IMR-90 (cell line): ENCODE measurements around the gene C17orf50.

ENCODE experiments used
- CEBPB ChIP-seq: IDR thresholded peaks from 2 replicates; pipeline ENCODE4 v1.6.1; 2012; ENCODE audit warnings: low read depth, low read length, improper control_type of control experiment
- CTCF ChIP-seq: conservative IDR thresholded peaks from 2 replicates; pipeline ENCODE4 v1.5.1; 2012; ENCODE audit warnings: mild to moderate bottlenecking, low read depth, low read length, improper control_type of control experiment
- MXI1 ChIP-seq: IDR thresholded peaks from 2 replicates; pipeline ENCODE4 v1.6.1; 2012; ENCODE audit warnings: low read depth, mild to moderate bottlenecking, low read length, moderate library complexity, borderline replicate concordance
- RAD21 ChIP-seq: IDR thresholded peaks from 2 replicates; pipeline ENCODE4 v1.6.1; 2012; ENCODE audit warnings: low read length, improper control_type of control experiment
- RCOR1 ChIP-seq: IDR thresholded peaks from 2 replicates; pipeline ENCODE4 v1.6.1; 2012; ENCODE audit warnings: mild to moderate bottlenecking, low read length, improper control_type of control experiment; ENCODE audit not compliant: insufficient replicate concordance
- RFX5 ChIP-seq: IDR thresholded peaks from 2 replicates; pipeline ENCODE4 v1.8.0; 2012; ENCODE audit warnings: low read depth, mild to moderate bottlenecking, low read length, moderate library complexity
- SMC3 ChIP-seq: fragments of 150-350 bp; IDR thresholded peaks from 2 replicates; pipeline ENCODE4 v1.6.1; 2016; ENCODE audit warnings: low read depth, mild to moderate bottlenecking, antibody characterized with exemption, low read length, moderate library complexity

GRCh38 chr17:35778641-35779196 is 18.0 kb downstream of the C17orf50 start:
- TF ChIP-seq MXI1 (no peak), RFX5 (no peak), CTCF (no peak), RAD21 (no peak), RCOR1 (no peak), CEBPB (no peak), SMC3 (no peak)
